ENCODE data around the gene GRB10. TPM values are rescaled to one million over a fixed set of nuclear protein-coding genes. Genes with fewer than 3 reads are reported as not detected.

Gene GRB10
- total RNA-seq, 1 donor from 2014 or later: 67.7 TPM

DNA sequence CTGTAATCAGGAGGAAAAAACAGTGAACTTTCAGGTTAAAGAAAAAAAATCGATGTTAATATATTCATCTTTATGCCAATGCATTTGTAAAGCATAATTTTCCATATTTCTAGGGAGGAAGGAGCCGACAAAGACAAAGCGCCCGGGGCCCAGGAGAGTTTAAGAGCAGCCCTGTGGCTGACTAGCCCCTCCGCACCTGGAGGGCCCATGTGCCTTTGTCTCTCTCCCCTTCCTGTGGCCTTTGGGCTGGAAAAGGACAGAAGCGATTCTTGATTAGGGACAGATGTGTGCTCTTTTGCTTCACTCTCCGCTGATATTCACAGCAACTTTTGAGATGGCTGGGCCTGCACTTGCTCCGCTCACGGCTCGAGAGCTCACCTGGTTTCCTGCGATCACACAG is 240.6 kb downstream of the GRB10 start:
- peak; percentile 52 for FAIRE-seq
- no peak for TF ChIP-seq CTCF (IDR thresholded peaks at IDR 0.05; ENCODE audit: insufficient read depth, low read length, severe bottlenecking)
- Histone ChIP-seq H3K27me3 (ENCODE audit: control insufficient read depth, insufficient read depth, low read length) (no peaks in the 10 kb centered on the region), H3K36me3 (ENCODE audit: control insufficient read depth, insufficient read depth, low read length) (no peaks in the 10 kb centered on the region), H3K4me3 (ENCODE audit: low read depth, low read length) (no peak overlapping the region)
- no peak for DNase-seq (ENCODE audit: low read depth)

- no peak for DNase-seq (ENCODE audit: low read depth)
- Histone ChIP-seq H3K4me3 (ENCODE audit: low read depth, low read length) (no peak overlapping the region), H3K36me3 (ENCODE audit: control insufficient read depth, insufficient read depth, low read length) (no peaks in the 10 kb centered on the region), H3K27me3 (ENCODE audit: control insufficient read depth, insufficient read depth, low read length) (no peaks in the 10 kb centered on the region)
- TF ChIP-seq CTCF (IDR thresholded peaks at IDR 0.05; ENCODE audit: insufficient read depth, low read length, severe bottlenecking): no peak
- peak; percentile 73 for FAIRE-seq
Observed at GRCh38 chr7:50540785-50541579, 241.7 kb downstream of the GRB10 start.

Other genes with a start within 250 kb of the GRB10 start
- 0.26 TPM in 1 of 2 replicates, not detected in the other for gene DDC, start 217.5 kb downstream of the GRB10 start, total RNA-seq

Measured in bronchial epithelial cell (primary cell).